ENCODE results near the gene RAB40B.

Gene RAB40B

GRCh38 chr17:82679586-82680465 is 18.7 kb downstream of the RAB40B start:
- Histone ChIP-seq H3K4me3 (ENCODE audit: low read length) (no peak overlapping the region), H3K36me3 (ENCODE audit: insufficient read depth, low read length) (peaks cover 3% of the 10 kb centered on the region), H3K27me3 (ENCODE audit: insufficient read depth, low read length) (no peaks in the 10 kb centered on the region), H3K4me1 (ENCODE audit: insufficient read depth, low read length) (peaks cover 4% of the 10 kb centered on the region), H2AFZ (ENCODE audit: low read depth, low read length) (no peak overlapping the region), H3K9me3 (ENCODE audit: low read length) (peaks cover 4% of the 10 kb centered on the region)

- Histone ChIP-seq H3K4me3 (ENCODE audit: low read length) (no peak overlapping the region), H3K36me3 (ENCODE audit: insufficient read depth, low read length) (no peaks in the 10 kb centered on the region), H3K27me3 (ENCODE audit: insufficient read depth, low read length) (no peaks in the 10 kb centered on the region), H3K9me3 (ENCODE audit: low read length) (peaks cover 4% of the 10 kb centered on the region), H3K4me1 (ENCODE audit: insufficient read depth, low read length) (peaks cover 4% of the 10 kb centered on the region), H2AFZ (ENCODE audit: low read depth, low read length) (no peak overlapping the region)
These were observed 20.1 kb downstream of the RAB40B start for GRCh38 chr17:82678265-82678891.

- no peak overlapping the region for H3K4me3 ChIP-seq (ENCODE audit: low read length)
- H3K36me3 ChIP-seq (ENCODE audit: insufficient read depth, low read length), result no peaks in the 10 kb centered on the region
- H3K27me3 ChIP-seq (ENCODE audit: insufficient read depth, low read length), result no peaks in the 10 kb centered on the region
- H3K4me1 ChIP-seq (ENCODE audit: insufficient read depth, low read length), result peaks cover 4% of the 10 kb centered on the region
- H3K9me3 ChIP-seq (ENCODE audit: low read length), result peaks cover 4% of the 10 kb centered on the region
- H2AFZ ChIP-seq (ENCODE audit: low read depth, low read length), result no peak overlapping the region
These were observed 21.1 kb downstream of the RAB40B start for GRCh38 chr17:82677353-82677925.

- Histone ChIP-seq H3K4me3 (ENCODE audit: low read length) (no peak overlapping the region), H3K27me3 (ENCODE audit: insufficient read depth, low read length) (no peaks in the 10 kb centered on the region), H3K4me1 (ENCODE audit: insufficient read depth, low read length) (peaks cover 4% of the 10 kb centered on the region), H2AFZ (ENCODE audit: low read depth, low read length) (no peak overlapping the region), H3K36me3 (ENCODE audit: insufficient read depth, low read length) (no peaks in the 10 kb centered on the region), H3K9me3 (ENCODE audit: low read length) (peaks cover 2% of the 10 kb centered on the region)
These were observed 22.8 kb downstream of the RAB40B start for GRCh38 chr17:82675476-82676245.

GRCh38 chr17:82674656-82675475 is 23.6 kb downstream of the RAB40B start:
- Histone ChIP-seq H3K27me3 (ENCODE audit: insufficient read depth, low read length) (no peaks in the 10 kb centered on the region), H3K4me1 (ENCODE audit: insufficient read depth, low read length) (peaks cover 4% of the 10 kb centered on the region), H3K36me3 (ENCODE audit: insufficient read depth, low read length) (no peaks in the 10 kb centered on the region), H3K4me3 (ENCODE audit: low read length) (no peak overlapping the region), H3K9me3 (ENCODE audit: low read length) (peaks cover 2% of the 10 kb centered on the region), H2AFZ (ENCODE audit: low read depth, low read length) (no peak overlapping the region)

- H3K36me3 ChIP-seq (ENCODE audit: insufficient read depth, low read length), result no peaks in the 10 kb centered on the region
- H3K27me3 ChIP-seq (ENCODE audit: insufficient read depth, low read length), result no peaks in the 10 kb centered on the region
- H3K4me3 ChIP-seq (ENCODE audit: low read length), result no peak overlapping the region
- H3K4me1 ChIP-seq (ENCODE audit: insufficient read depth, low read length), result no peaks in the 10 kb centered on the region
- no peak overlapping the region for H2AFZ ChIP-seq (ENCODE audit: low read depth, low read length)
- peaks cover 1% of the 10 kb centered on the region for H3K9me3 ChIP-seq (ENCODE audit: low read length)
These were observed 27.6 kb downstream of the RAB40B start for GRCh38 chr17:82670661-82671450.

- H3K27me3 ChIP-seq (ENCODE audit: insufficient read depth, low read length), result no peaks in the 10 kb centered on the region
- no peaks in the 10 kb centered on the region for H3K36me3 ChIP-seq (ENCODE audit: insufficient read depth, low read length)
- H3K4me3 ChIP-seq (ENCODE audit: low read length), result no peak overlapping the region
- H3K4me1 ChIP-seq (ENCODE audit: insufficient read depth, low read length), result peaks cover 11% of the 10 kb centered on the region
- peaks cover 1% of the 10 kb centered on the region for H3K9me3 ChIP-seq (ENCODE audit: low read length)
- H2AFZ ChIP-seq (ENCODE audit: low read depth, low read length), result no peak overlapping the region
These were observed 29.8 kb downstream of the RAB40B start for GRCh38 chr17:82668631-82669099.

- Histone ChIP-seq H3K36me3 (ENCODE audit: insufficient read depth, low read length) (no peaks in the 10 kb centered on the region), H3K4me3 (ENCODE audit: low read length) (no peak overlapping the region), H3K9me3 (ENCODE audit: low read length) (peaks cover 1% of the 10 kb centered on the region), H3K27me3 (ENCODE audit: insufficient read depth, low read length) (no peaks in the 10 kb centered on the region), H3K4me1 (ENCODE audit: insufficient read depth, low read length) (peaks cover 11% of the 10 kb centered on the region), H2AFZ (ENCODE audit: low read depth, low read length) (no peak overlapping the region)
These were observed 30.4 kb downstream of the RAB40B start for GRCh38 chr17:82668024-82668630.

GRCh38 chr17:82667668-82668000 is 30.9 kb downstream of the RAB40B start:
- no peak overlapping the region for H3K4me3 ChIP-seq (ENCODE audit: low read length)
- no peak overlapping the region for H2AFZ ChIP-seq (ENCODE audit: low read depth, low read length)
- peaks cover 11% of the 10 kb centered on the region for H3K4me1 ChIP-seq (ENCODE audit: insufficient read depth, low read length)
- peaks cover 1% of the 10 kb centered on the region for H3K9me3 ChIP-seq (ENCODE audit: low read length)
- no peaks in the 10 kb centered on the region for H3K27me3 ChIP-seq (ENCODE audit: insufficient read depth, low read length)
- no peaks in the 10 kb centered on the region for H3K36me3 ChIP-seq (ENCODE audit: insufficient read depth, low read length)

- Histone ChIP-seq H3K36me3 (ENCODE audit: insufficient read depth, low read length) (no peaks in the 10 kb centered on the region), H3K4me1 (ENCODE audit: insufficient read depth, low read length) (peaks cover 11% of the 10 kb centered on the region), H3K27me3 (ENCODE audit: insufficient read depth, low read length) (no peaks in the 10 kb centered on the region), H2AFZ (ENCODE audit: low read depth, low read length) (no peak overlapping the region), H3K4me3 (ENCODE audit: low read length) (no peak overlapping the region), H3K9me3 (ENCODE audit: low read length) (peaks cover 1% of the 10 kb centered on the region)
These were observed 31.4 kb downstream of the RAB40B start for GRCh38 chr17:82666931-82667667.

GRCh38 chr17:82665891-82666290 is 32.6 kb downstream of the RAB40B start:
- Histone ChIP-seq H3K9me3 (ENCODE audit: low read length) (peaks cover 4% of the 10 kb centered on the region), H3K4me1 (ENCODE audit: insufficient read depth, low read length) (peaks cover 11% of the 10 kb centered on the region), H3K27me3 (ENCODE audit: insufficient read depth, low read length) (no peaks in the 10 kb centered on the region), H3K36me3 (ENCODE audit: insufficient read depth, low read length) (no peaks in the 10 kb centered on the region), H3K4me3 (ENCODE audit: low read length) (no peak overlapping the region), H2AFZ (ENCODE audit: low read depth, low read length) (no peak overlapping the region)
